Activated T-cell treated with anti-CD3 and anti-CD28 coated beads, Interleukin-2, amount 50 U/mL, for 1 hour (primary cell): ENCODE data around the gene SLC12A3.
"Not testable (repeated sequence)": the region's sequence is repeated elsewhere in the genome, so short reads cannot be mapped to it uniquely, and the experiment has no call there.

Experiments
- DNase-seq: peaks from one replicate; pipeline ENCODE4 v3.0.0-alpha.2; 2020

SLC12A3 gene

DNA sequence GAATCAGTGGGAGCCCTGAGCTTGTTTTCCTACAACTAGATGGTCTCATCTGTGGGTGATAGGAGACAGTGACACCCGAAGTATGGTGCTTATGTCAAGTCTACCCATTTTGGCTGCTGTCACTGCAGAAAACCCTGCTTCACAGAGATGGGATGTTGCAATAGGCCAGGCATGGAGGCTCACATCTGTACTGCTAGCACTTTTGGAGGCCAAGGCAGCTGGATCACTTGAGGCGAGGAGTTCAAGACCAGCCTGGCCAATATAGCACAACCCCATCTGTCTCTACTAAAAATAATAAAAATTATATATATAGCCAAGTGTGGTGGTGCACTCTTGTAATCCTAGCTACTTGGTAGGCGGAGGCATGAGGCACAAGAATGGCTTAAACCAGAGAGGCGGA is 64.6 kb downstream of the SLC12A3 start:
- DNase-seq: no peak

DNA sequence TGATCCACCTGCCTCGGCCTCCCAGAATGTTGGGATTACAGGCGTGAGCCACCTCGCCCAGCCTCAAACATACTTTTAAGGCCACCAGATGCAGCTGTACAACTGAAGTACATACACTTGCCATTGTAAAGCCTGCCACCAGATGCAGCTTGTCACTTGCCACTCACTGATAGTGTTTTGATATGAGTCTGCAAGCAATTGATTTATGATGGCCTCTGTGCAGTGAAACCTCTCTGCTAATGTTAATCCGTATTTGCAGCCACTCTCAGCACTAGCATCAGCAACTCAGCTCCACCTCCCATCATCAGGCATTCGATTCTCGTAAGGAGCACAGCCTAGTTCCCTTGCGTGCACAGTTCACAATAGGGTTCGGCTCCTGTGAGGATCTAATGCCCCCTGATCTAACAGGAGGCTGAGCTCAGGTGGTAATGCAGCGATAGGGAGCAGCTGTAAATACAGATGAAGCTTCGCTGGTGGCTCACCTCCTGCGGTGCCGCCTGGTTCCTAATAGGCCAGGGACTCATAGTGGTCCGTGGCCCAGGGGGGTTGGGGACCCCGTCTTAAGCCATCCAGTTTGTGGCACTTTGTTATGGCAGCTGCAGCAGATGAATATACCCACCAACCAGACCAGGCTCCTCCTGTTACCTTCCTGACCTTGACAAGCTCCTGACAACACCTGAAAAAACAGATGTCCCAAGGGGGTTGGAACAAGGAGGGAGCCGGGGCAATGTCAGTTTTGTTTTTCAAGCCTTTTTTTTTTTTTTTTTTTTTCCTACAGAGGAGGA is 65.7 kb downstream of the SLC12A3 start:
- no peak for DNase-seq

GRCh38 chr16:56931271-56931891 is 66.4 kb downstream of the SLC12A3 start:
- DNase-seq: no peak

DNA sequence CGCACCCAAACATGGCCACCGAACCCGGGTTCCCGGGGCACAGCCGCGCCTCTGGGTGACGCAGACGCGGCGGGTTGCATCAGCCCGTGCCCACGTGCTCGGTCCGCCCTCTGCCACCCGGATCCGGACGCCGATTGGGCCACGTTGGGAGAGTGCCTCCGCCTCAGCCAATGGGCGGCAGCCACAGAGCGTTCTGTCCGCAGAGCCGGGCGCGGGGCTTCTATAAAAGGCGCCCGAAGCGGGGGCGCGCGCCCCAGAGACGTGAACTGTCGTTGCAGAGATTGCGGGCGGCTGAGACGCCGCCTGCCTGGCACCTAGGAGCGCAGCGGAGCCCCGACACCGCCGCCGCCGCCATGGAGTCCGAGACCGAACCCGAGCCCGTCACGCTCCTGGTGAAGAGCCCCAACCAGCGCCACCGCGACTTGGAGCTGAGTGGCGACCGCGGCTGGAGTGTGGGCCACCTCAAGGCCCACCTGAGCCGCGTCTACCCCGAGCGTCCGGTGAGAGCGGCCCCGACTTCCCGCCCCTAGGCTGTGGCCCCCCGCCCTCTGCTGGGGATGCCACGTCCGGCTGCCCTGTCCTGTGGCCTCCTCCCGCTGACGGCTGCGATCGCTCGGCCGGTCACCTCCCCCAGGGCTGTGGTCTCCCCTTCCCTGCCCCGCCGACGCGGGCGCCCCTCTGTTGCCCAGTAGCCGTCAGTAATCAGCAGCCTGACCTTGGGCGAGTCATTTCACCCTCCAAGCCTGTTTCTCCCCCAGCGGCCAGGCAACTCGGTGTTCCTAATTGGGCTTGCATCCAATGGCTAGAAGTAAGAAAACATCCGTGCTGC is 67.1 kb downstream of the SLC12A3 start, which contains the start of gene HERPUD1:
Gene HERPUD1, plus strand, starts transcription at position 251 of the 829 bp plus-strand sequence. Its CDS starts 103 bp downstream, at position 354.
- DNase-seq: peak; percentile 99

DNA sequence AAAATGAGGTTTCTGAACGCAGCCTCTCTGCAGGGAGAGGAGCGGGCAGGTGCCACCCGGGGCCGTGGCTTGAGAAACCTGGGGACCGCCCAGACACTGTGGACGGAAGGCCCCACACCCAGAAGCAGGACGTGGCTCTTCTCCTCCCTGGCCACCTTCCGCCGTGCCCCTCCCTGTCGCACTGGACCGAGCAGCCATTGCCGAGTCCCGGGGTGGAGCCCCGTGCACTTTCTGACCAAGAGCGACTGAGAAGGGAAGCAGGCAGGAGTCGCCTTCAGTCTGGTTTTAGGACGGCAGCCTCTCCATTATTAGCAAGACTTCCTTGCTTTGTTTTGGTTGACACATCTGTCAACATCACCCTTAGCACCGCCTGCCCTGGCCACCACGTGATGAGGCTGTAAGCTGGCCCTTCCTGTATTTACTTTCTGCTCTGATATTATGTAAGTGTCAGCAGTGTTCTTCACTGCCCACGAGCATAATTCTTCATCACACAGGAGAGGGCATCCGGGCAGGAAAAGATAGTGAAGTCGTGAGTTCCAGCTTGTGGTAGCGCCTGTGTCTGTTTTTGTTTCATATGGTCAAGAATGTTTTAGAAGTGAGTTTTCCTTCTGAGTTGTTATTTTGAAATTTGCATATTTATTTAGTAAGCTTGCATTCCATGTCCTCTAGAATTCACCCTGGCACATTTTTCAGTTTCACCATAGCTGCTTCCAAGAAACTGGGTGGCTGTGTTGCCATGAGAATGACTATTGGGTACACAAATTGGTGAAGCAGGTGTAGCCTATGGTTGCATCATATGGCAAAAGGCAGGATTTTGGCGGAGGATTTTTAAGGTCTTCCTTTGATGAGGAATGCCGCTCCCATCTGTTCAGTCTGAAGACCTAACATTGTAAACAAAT is 68.0 kb downstream of the SLC12A3 start:
- peak; percentile 44 for DNase-seq

DNA sequence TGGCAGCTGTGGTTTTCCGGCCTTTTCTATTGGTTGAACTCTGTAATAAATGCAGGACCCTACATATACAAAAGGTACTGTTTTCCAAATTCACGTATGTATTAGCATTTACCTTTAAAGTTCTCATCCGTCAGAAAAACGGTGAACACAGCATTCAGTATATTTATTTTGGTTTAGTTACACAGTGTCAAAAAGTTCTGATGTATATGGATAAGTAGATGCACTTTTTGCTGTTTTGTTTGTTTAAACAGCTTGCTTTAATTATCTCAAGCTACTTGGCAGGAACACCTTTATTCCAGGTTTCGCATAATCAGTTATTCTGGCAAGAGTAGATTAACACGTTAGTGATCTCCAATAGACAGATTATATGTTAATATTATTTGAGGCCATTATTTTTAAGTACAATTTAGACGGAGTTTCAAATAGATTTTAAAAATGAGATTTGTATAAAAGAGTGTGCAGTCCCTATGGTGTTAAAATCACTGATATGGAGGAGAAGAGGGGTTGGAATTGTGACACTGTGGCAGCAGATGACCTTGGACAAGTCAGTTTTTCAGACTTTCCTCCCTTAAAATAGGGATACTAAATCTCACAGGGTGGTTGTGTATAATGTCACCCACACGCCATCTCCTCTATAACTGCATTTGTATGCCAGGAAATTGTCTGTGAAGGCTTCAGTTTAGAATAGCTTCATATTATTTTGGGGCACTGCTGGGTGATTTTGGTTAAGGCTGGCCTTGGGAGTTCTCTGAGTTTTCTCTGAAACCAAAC is 69.0 kb downstream of the SLC12A3 start:
- DNase-seq: no peak

- not testable (repeated sequence) for DNase-seq
These were observed 69.7 kb downstream of the SLC12A3 start for GRCh38 chr16:56934599-56935145.

- DNase-seq: no peak
These were observed 70.2 kb downstream of the SLC12A3 start for GRCh38 chr16:56935201-56935600.

GRCh38 chr16:56936491-56936890 is 71.5 kb downstream of the SLC12A3 start:
- DNase-seq: no peak

DNA sequence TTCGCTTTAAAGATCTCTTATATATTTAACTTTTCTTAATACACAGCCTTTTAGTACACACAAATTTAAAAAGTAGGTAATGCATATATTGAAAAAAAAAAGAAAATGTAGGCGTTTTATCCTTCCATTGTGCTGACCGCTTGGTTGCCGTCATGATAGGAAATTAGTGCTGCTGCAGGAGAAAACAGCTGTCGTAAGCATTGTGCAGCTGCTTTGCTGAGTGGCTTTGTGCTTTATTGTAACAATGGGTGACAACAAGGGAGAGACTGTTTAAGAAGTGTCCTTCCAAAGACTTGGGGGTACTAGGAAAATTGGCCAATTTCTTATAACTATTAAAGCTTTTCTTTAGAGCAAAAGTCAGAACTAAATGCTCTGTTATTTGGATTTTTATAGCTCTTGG is 71.9 kb downstream of the SLC12A3 start:
- no peak for DNase-seq

DNA sequence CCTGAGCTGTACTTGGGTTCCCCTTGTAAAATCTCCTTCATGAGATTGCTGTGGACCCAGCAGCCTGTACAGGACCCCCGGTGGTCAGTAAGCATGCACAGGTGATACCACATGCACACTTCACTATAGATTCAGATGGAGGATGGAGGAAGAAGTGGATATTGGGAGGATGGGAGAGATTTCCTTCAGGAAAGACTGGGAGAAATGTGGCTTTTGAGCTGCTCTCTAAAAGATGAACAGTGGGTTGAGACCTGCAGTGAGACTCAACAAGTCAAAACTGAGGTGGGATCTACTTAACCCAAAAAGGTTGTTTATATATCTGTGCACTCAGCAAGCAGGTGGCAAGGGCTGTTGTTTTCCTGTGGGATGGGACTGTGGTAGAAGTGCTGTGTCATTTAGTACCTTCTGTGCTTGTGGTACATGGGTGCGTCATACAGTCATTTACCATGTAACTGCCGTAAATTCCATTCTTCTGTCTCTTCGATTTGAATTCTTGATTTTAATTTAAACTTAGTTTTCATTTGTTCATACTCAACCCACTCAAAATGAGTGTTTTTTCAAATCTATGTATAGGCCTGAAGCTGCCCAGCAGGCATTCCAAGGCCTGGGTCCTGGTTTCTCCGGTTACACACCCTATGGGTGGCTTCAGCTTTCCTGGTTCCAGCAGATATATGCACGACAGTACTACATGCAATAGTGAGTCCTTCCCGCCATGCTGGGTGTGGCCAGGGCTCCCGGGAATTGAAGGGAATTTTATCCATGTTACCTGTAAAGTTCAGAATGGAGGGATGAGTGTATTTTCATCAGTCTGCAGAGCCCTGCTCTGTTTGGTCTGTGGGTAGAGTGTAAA is 73.9 kb downstream of the SLC12A3 start:
- DNase-seq: no peak

GRCh38 chr16:56939801-56940200 is 74.8 kb downstream of the SLC12A3 start:
- DNase-seq: no peak

DNA sequence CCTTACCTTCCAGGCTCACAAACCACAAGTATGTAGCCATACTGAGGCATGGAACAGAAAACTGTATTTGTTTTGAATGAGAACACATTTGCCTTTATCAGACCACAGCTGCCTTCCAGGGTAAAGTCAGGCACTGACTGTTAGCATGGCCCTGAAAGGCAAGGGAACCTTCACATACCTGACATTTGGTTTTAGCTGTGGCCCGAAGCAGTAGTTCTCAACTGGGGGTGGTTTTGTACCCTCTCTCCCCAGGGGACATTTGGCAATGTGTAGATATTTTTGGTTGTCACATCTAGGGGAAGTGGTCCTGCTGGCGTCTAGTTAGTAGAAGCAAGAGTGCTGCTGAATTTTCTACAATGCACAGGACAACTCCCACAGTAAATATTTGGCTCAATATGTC is 76.1 kb downstream of the SLC12A3 start:
- no peak for DNase-seq

DNA sequence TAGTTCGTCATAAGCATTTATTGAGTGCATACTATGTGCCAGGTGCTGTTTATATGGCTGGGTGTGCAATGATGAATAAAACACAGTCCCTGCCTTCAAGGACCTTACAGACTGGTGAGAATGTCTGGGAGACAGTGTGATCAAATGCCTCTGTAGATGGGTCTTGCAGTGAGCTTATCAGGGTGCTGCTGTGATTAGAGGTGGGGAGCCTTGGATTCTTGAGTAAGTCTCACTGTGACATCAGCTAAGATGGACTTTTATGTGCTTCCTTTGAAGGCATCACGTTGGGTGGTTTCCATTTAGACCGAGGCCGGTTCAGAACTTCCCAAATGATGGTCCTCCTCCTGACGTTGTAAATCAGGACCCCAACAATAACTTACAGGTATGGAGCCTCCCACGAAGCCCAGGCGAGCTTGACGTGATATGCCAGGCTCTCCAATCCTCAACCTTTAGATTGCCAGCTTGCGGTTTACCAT is 76.9 kb downstream of the SLC12A3 start:
- no peak for DNase-seq

DNA sequence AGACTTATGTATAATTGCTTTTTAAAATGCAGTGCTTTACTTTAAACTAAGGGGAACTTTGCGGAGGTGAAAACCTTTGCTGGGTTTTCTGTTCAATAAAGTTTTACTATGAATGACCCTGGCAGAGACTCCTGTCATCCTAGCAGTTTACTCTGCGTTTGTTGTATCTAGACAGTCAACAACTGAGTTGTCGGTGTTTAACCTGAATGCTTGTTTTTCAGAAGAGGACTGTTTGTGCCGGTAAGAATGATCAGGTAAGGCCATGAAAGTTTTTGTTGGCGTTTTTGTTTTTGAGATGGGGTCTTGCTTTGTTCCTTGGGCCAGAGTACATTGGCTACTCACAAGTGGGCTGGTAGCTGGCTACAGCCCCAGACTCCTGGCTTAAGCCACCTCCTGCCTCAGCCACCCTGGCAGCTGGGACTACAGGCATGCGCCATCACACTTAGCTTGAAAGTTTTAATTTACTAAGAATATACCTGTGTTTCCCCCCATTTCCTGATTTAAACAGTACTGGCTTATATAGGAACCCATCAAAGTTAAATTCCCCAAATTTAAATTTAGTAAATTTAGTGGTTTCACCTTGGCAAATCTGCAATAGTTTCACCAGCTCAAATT is 78.9 kb downstream of the SLC12A3 start:
- DNase-seq: no peak

GRCh38 chr16:56944954-56945839 is 80.2 kb downstream of the SLC12A3 start:
- DNase-seq: no peak

- no peak for DNase-seq
These were observed 81.0 kb downstream of the SLC12A3 start for GRCh38 chr16:56945847-56946527.
